ENCODE measurements around the gene TRIM65. TPM values are rescaled to one million over a fixed set of nuclear protein-coding genes. Genes with fewer than 3 reads are reported as not detected.

Gene TRIM65
- total and polyA plus RNA-seq, 2 donors: 15.2 to 21.5 TPM

DNA sequence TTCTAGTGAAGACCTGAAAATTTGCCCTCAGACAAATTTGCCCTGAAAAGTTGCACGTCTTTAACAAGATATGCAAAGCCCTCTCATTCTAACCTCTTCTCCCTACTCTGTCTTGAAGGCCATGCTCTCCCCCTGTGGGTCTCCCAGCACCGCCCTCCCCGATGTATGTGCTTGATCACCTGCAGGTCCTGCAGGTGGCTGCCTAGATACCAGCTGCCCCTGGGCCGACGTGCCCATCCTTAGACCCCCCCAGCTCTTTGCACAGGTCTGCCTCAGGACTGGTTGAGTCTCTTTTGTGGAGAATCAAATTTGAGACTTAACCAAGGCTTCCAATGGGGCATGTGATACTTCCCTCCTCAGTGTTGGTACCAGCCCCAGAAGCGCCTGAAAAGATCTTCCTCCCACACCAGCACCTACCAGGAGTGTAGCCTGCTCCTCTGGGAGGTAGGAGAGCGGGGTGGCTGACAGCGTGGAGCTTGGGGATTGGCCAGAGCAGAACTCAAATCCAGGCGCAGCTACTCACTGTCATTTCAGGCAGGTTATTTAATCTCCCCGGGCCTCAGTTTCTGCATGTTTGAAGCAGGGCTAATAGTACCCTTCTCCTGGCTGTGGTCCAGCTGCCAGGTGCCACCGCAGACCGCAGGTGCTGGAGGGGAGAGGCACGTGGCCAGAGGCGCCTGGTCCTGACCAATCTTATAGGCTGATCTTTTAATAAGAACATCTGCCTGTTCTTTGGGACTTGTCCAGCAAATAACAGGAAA, 12.5 kb upstream of the TRIM65 start:
- Histone ChIP-seq H3K4me1 (ENCODE audit: insufficient read depth) (no peaks in the 10 kb centered on the region), H3K4me3 (ENCODE audit: low read depth, low read length) (no peak overlapping the region), H3K27ac (ENCODE audit: low read depth) (no peak overlapping the region), H3K36me3 (ENCODE audit: insufficient read depth) (no peaks in the 10 kb centered on the region)
- 84% methylated on average over 14 of the region's 14 CpGs for WGBS
- DNase-seq (ENCODE audit: extremely low spot score): no peak

DNA sequence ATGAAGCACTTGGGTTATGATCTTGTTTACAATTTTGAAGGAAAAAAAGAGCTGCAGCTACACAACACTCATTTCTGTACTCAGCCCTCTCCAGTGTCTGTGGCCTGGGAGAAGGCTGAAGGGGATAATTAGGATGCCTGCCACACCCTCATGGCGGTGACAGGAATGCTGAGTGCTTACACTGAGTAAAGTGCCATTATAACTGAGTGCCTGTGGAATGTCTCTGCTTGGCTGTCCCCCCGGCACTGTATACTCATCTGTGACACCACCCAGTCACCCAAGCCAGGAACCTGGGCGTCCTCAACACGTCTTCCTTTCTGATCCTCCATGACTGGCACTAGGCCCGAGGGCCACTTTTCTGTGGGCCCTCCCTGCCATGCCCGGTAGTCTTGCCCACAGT, 11.4 kb upstream of the TRIM65 start:
- WGBS: 64% methylated on average over 6 of the region's 6 CpGs
- H3K4me1 ChIP-seq (ENCODE audit: insufficient read depth): no peaks in the 10 kb centered on the region
- DNase-seq (ENCODE audit: extremely low spot score): no peak
- no peaks in the 10 kb centered on the region for H3K36me3 ChIP-seq (ENCODE audit: insufficient read depth)
- no peak overlapping the region for H3K4me3 ChIP-seq (ENCODE audit: low read depth, low read length)
- H3K27ac ChIP-seq (ENCODE audit: low read depth): no peak overlapping the region

DNA sequence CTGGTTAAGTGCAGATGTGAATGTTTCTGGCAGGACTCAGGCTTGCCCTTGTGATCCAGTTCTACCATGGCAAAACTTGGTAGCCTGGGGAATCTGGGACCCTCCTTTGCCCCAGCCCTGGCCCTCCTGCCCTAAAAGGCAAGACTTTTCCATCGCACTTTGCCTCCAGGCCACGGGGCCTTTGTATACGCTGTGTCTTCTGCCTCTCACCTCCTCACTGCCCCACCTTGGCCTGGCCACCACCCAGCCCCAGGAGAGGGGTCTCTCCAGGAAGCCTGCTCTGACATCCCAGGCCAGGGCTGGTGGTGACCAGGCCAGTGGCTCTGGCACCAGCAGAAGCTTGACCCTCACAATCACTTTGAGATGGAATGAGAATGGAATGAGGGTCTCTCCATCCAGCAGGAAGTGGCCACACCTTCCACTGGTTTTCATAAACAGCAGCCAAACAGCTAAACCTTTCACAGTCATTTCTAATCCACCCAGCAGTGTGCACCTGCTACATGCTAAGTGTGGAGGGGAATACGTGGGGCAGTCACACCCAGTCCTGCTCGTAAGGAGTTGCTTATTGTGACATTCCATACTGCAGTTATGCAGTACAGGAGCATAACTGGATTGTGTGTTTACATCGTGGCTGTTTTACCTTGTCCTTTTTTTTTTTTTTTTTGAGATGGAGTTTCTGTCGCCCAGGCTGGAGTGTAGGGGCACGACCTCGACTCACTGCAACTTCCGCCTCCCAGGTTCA, 9.6 kb upstream of the TRIM65 start:
- 82% methylated on average over 10 of the region's 10 CpGs for WGBS
- H3K4me3 ChIP-seq (ENCODE audit: low read depth, low read length): no peak overlapping the region
- H3K27ac ChIP-seq (ENCODE audit: low read depth): no peak overlapping the region
- H3K36me3 ChIP-seq (ENCODE audit: insufficient read depth): no peaks in the 10 kb centered on the region
- no peaks in the 10 kb centered on the region for H3K4me1 ChIP-seq (ENCODE audit: insufficient read depth)
- DNase-seq (ENCODE audit: extremely low spot score): no peak

DNA sequence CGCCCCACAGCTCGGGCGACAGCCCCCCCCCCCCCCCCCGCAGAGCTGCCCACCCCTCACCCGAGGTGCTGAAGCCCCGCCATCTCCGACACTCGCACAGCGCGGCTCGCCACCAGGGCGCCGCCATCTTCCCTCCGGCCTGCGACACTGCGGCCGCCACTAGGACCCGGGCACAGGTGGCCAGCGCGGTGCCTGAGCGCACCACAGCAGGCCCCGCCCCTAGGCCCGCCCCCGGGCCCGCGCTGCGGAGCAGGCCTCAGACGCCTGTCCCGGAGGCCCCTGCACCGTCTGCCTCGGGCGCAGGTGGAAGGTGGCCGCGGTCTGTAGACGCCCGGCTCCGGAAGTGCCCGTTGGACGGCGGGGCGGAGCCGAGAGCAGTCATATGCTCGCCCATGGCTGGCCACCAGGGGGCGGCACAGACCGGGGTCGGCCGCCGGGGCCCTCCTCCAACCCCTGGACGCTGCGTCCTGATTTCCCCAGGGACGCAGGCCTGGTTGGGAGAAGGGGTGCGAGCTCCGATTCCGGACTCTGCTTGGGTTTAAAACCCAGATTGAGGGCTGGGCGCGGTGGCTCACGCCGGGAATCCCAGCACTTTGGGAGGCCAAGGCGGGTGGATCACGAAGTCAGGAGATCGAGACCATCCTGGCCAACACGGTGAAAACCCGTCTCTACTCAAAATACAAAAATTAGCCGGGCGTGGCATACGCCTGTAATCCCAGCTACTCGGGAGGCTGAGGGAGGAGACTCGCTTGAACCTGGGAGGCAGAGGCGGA, 8.2 kb upstream of the TRIM65 start, which contains the start of gene MRPL38:
Gene MRPL38, minus strand, starts transcription at position 136 of the 773 bp plus-strand sequence. Its CDS starts 9 bp downstream, at position 127.
- DNase-seq (ENCODE audit: extremely low spot score): peak; percentile 70
- Histone ChIP-seq H3K4me1 (ENCODE audit: insufficient read depth) (no peaks in the 10 kb centered on the region), H3K36me3 (ENCODE audit: insufficient read depth) (no peaks in the 10 kb centered on the region), H3K27ac (ENCODE audit: low read depth) (peak within 1 kb of the TSS; percentile 78), H3K4me3 (ENCODE audit: low read depth, low read length) (peak within 1 kb of the TSS; percentile 79)
- WGBS: 1% methylated on average over 69 of the region's 69 CpGs

DNA sequence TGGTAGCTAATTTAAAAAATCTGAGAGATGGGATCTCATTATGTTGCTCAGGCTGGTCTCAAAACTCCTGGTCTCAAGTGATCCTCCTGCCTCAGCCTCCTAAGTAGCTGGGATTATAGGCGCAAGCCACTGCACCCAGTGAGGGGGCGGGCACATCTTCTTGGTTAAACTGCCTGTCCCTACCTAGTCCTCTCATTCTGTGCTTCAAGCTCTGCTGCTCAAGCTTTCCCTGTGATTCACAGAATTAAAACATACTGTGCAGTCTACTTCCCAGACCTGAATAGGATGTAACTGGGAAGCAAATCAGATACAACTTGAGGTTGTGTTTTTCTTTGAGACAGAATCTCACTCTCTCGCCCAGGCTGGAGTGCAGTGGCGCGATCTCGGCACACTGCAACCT, 5.7 kb upstream of the TRIM65 start:
- Histone ChIP-seq H3K4me1 (ENCODE audit: insufficient read depth) (no peaks in the 10 kb centered on the region), H3K36me3 (ENCODE audit: insufficient read depth) (no peaks in the 10 kb centered on the region), H3K27ac (ENCODE audit: low read depth) (no peak overlapping the region), H3K4me3 (ENCODE audit: low read depth, low read length) (no peak overlapping the region)
- WGBS: 92% methylated on average over 6 of the region's 6 CpGs
- no peak for DNase-seq (ENCODE audit: extremely low spot score)

DNA sequence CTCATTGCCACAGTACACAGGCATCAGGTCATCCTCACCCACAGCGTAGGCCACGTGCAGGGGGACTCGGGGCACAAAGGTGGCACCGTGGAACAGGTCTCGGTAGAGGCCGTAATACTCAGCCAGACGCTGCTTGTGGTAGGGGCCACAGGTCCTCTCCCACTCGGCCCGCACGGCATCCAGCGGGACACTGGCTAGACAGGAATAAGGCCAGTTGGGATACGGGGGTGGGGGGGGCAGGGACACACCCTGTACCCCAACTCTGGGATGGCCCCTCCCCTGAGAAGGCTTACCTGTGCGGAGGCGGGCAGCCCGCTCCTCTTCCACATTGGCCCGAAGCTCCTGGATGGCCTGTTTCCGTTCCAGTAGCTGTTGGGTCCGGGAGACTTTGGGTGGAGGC, 5.0 kb upstream of the TRIM65 start:
- no peaks in the 10 kb centered on the region for H3K36me3 ChIP-seq (ENCODE audit: insufficient read depth)
- H3K4me3 ChIP-seq (ENCODE audit: low read depth, low read length): no peak overlapping the region
- no peak overlapping the region for H3K27ac ChIP-seq (ENCODE audit: low read depth)
- 92% methylated on average over 18 of the region's 18 CpGs for WGBS
- H3K4me1 ChIP-seq (ENCODE audit: insufficient read depth): no peaks in the 10 kb centered on the region
- DNase-seq (ENCODE audit: extremely low spot score): no peak

DNA sequence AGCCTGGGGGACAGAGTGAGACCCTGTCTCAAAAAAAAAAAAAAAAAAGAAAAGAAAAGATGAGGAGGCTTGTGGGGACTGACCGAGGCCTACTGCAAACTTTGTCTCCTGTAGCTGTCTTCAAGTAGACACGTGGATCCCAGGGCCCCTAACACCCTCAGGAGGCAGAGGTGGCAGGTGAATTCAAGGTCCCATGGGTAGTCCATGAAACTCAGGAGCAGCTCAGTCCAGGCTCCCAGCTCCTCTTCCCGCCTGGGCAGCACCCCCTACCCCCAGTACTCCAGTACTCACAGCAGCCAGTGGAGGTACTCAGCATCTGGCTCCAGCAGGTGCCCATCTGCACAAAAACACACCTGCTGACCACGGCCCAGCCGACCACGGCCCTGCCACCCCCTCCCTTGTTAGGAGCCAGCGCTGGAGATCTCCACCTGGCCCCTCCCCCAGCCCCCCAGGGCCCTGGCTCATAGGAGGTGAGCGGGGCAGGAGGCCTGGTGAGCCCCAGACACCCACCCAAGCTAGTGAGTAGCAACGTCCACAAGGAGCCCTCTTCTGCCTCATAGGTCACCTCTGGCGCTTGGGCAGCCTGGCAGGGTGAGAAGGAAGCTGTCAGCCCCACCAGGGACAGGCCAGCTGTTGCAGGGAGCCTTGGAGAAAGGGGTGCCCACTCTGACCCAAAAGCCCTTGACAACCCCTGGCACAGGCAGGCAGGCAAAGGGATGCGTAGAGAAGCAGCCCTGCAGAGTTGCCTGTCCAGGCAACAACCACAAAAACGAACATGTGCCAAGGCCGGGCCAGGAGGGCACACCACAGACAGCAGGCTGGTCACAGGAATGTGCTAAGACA, 4.2 kb upstream of the TRIM65 start:
- 90% methylated on average over 13 of the region's 13 CpGs for WGBS
- H3K4me3 ChIP-seq (ENCODE audit: low read depth, low read length): no peak overlapping the region
- H3K36me3 ChIP-seq (ENCODE audit: insufficient read depth): no peaks in the 10 kb centered on the region
- DNase-seq (ENCODE audit: extremely low spot score): no peak
- H3K27ac ChIP-seq (ENCODE audit: low read depth): no peak overlapping the region
- H3K4me1 ChIP-seq (ENCODE audit: insufficient read depth): no peaks in the 10 kb centered on the region

DNA sequence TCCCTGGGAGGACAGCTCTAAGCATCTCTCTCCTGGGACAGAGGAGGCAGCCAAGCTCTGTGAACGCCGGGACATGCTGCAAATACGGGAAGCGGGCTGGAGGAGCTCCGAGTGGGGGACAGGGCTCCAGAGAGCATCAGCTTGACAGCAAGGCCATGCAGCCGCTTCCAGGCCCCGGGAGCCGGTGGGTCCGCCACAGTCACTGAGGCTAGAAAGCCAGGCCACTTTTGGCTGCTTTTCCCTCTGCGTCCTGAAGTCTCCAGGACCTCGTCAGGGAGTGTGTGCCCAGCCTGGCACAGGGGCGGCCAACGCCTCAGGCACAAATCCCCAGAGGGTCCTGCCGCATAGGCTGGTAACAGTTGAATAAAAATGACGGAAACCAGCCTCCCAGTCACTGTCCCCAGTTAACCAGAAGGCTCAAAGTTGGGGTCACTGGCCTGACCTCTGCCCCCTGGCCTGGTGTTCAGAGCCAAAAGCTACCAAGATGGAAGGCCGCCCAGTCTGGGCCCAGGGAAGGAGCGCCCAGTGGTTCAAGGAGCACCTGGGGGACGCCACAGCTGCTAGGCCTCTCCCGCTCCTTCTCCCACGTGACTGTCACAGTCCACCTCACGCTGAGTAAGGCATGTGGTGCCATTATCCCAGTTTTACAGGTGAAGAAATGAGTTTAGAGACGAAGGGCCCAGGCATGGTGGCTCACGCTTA, 3.2 kb upstream of the TRIM65 start:
- no peaks in the 10 kb centered on the region for H3K36me3 ChIP-seq (ENCODE audit: insufficient read depth)
- DNase-seq (ENCODE audit: extremely low spot score): no peak

DNA sequence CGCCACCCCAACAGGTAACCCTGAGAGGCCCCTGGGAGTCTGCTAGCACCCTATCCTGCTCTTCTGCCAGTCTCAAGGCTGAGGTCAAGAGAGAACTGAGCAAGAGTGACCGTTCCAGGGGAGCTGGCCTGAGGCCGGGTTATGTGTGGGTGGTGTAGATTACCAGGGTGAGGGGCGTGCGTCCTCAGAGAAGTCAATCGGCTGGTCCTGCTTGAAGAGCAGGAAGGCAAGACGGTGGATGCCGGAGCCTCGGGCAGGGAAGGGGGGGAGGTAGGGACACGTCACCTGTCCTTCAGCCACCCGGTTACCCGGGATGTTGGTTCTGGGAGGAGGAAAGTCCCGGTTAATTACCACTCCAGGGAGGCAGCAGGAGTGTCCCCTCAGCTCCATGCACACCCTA, 2.6 kb upstream of the TRIM65 start:
- H3K27ac ChIP-seq (ENCODE audit: low read depth): no peak overlapping the region
- H3K4me1 ChIP-seq (ENCODE audit: insufficient read depth): no peaks in the 10 kb centered on the region
- H3K4me3 ChIP-seq (ENCODE audit: low read depth, low read length): no peak overlapping the region
- WGBS: 90% methylated on average over 13 of the region's 13 CpGs
- no peaks in the 10 kb centered on the region for H3K36me3 ChIP-seq (ENCODE audit: insufficient read depth)
- no peak for DNase-seq (ENCODE audit: extremely low spot score)

More for the DNA sequence above, 3.2 kb upstream of the TRIM65 start:
- 88% methylated on average over 23 of the region's 23 CpGs for WGBS
- no peak overlapping the region for H3K4me3 ChIP-seq (ENCODE audit: low read depth, low read length)
- no peak overlapping the region for H3K27ac ChIP-seq (ENCODE audit: low read depth)
- no peaks in the 10 kb centered on the region for H3K4me1 ChIP-seq (ENCODE audit: insufficient read depth)

DNA sequence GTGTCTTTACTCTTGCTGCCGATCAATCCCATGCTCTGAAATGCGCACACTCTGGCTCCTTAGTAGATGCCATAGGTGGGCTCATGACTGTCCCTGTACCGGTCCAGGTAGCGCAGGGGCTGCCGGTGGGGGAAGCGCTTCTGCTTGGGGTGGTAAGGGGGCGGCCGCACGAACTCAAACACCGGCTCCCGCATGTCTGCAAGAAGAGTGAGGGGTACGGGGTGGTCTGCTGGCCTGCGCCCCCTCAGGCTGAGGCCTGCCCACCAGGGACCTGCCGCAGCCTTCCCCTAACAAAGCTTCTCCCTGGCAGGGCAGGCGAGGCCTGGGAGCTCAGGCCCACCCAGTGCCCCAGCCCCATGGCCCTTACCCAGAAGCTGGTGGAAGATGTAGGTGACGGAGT, 2.0 kb upstream of the TRIM65 start:
- DNase-seq (ENCODE audit: extremely low spot score): no peak
- Histone ChIP-seq H3K4me1 (ENCODE audit: insufficient read depth) (no peaks in the 10 kb centered on the region), H3K36me3 (ENCODE audit: insufficient read depth) (no peaks in the 10 kb centered on the region), H3K27ac (ENCODE audit: low read depth) (no peak overlapping the region), H3K4me3 (ENCODE audit: low read depth, low read length) (no peak overlapping the region)
- WGBS: 94% methylated on average over 16 of the region's 16 CpGs

DNA sequence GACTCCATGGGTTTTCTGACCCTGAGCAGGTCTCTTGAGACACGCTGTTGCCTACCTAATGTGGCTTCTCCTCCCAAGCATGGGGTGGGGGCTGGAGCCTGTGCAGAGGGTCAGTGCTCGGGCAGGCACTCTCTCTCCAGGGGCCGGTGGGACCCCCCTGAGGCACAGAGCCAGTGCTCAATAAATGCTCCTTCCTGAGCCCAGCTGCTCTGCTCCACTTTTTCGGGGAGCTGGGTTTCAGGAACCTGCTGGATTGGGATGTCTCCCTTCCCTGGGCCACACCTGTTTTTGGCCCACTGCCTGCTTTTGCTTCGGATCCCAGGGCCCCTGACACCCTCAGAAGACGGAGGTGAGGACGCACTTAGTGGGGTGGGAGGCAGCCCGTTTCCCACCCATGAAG, 1.3 kb upstream of the TRIM65 start:
- H3K4me1 ChIP-seq (ENCODE audit: insufficient read depth): no peaks in the 10 kb centered on the region
- WGBS: 82% methylated on average over 8 of the region's 8 CpGs
- no peaks in the 10 kb centered on the region for H3K36me3 ChIP-seq (ENCODE audit: insufficient read depth)
- DNase-seq (ENCODE audit: extremely low spot score): no peak
- H3K4me3 ChIP-seq (ENCODE audit: low read depth, low read length): no peak overlapping the region
- no peak overlapping the region for H3K27ac ChIP-seq (ENCODE audit: low read depth)

DNA sequence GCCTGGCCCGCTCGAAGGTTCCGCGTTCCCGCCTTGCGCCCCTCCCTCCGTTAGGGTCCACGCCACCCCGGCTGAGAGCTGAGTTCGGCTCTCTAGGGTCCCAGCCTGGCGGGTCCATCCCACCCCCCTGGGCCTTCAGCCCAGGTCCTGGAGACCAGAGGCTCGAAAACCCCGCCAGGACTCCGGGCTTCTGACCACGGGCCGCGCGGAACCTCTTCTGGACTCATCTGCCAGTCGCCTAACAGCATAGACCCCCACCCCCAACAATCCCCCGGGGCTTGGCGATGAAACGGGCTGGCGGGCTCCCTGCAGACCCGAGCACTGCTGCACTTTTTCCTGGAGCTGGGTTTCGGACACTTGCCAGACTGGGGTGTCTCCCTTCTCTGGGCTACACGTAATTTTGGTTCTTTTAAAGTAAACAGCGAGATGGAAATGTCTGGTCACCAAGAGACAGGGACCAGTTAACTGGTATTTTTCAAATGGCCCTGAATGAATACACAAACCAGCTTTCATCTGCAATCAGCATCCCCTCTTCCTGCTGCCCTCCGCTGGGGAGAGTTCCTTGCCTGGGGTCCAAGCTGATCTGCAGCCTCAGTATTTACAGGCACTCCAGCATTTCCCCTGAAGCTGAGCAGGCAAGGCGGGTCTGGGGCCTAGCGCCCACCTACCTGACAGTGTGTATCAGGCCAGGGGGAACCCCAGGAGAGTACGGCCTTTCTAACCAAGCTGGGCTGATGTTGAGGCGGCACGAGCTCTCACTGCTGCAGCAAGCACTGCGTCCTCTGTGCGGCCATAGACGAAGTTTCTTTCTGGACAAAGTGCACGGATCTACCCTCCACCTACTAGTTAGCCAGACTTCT, 639 bp upstream of the TRIM65 start:
- Histone ChIP-seq H3K4me1 (ENCODE audit: insufficient read depth) (no peaks in the 10 kb centered on the region), H3K4me3 (ENCODE audit: low read depth, low read length) (peak overlapping the region; percentile 80), H3K27ac (ENCODE audit: low read depth) (peak overlapping the region; percentile 92), H3K36me3 (ENCODE audit: insufficient read depth) (no peaks in the 10 kb centered on the region)
- no peak for DNase-seq (ENCODE audit: extremely low spot score)
- WGBS: 35% methylated on average over 37 of the region's 37 CpGs
